GM19193 (cell line): Measurements from ENCODE around the gene MICALL2.

ENCODE experiments used
- POLR2A ChIP-seq: IDR thresholded peaks from 4 replicates; pipeline ENCODE4 v1.6.1; 2011; ENCODE audit not compliant: insufficient read depth, insufficient read length; ENCODE audit errors: extremely low read depth

MICALL2 gene

DNA sequence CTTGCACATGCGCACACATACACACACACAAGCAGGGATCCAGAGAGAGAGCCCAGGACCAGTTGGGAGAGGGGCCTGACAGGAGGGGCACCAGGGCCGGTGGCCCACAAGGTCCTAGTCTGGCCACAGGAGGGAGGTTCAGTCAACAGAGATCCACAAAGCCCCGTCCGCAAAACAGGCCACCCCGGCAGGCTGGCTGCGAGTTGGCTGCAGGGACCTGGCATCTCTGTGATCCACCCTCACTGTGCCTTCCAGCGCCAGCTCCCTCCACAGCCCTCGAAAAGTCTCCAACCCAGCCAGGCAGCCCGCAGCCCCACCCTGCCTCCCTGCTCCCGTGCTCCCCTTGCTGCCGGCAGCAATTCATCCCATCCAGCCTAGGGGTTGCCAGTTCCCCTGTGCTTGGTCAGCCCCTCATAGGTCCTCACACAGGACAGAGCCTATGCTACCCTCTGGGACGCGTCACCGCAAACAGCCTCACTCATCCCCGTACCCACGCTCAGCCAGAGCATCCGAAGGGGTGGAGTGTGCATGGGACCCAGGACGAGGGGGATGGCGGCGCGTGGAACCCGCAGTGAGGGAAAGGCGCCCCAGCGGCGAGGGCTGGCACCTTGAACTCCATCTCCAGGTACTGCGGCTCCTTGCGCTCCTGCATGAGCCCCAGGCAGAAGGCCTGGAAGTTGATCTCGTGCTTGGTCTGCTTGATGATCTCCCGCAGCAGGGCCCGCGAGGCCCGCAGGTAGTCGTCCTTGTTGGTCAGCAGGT lies 37.4 kb upstream of the MICALL2 start:
- TF ChIP-seq POLR2A, result peak; percentile 17

DNA sequence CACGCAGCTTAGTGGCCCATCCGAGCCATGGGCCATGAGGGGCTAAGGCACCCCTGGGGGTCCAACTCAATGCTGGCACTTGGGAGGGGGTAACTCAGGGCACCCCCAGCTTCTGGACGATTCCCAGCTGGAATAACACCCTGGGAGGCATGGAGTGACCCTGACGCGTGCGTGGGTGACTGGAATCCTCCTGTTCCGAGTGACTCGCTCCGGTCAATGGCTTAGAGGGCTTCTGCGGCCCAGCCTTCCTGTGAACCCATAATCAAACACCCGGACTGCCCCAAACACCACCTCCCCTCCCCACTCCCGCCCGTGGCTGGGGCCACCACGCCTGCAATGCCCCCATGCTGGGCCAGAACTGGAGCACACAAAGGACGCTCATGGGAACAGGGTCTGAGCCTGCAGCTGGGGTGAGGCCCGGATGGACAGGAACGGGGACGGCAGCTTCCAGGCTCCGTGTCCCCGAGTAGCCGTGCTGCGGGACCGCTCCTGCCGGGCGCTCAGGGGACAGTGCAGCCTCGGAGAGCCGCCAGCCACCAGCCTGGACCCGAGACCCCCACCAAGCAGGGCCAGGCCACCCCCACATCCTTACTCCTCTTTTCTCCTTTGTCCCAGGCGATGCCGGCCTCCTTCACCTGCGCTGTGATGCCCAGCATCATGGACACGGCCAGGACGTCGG lies 36.4 kb upstream of the MICALL2 start:
- TF ChIP-seq POLR2A, result no peak

DNA sequence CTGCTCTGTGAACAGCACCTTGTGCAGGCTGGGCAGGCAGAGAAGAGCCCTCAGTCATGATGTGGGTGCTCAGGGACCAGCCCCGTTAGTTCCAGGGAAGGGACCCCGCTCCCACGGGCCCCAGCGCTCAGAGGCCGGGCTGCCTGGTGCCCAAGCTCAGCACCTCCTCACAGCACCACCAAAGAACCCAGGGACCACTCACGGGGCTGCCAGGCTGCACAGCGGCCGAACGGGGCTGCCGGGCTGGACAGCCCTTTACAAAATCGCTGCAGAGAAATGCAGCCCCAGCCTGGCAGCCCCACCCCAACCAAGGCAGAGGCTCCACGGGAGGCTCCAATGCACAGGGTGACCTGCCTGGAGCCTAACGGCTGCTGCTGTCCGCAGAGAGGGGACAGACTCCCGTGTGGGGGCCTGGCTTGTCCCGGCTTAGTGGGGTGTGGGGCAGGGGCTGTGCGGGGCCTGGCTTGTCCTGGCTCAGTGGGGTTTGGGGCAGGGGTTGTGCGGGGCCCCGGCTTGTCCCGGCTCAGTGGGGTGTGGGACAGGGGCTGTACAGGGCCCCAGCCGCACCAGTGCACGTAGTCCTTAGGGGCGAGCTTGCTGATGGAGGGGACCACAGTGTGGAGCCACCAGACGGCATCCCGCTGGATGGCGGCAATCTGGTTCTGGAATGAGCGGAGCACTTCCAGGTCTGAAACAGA lies 35.7 kb upstream of the MICALL2 start:
- no peak for TF ChIP-seq POLR2A

DNA sequence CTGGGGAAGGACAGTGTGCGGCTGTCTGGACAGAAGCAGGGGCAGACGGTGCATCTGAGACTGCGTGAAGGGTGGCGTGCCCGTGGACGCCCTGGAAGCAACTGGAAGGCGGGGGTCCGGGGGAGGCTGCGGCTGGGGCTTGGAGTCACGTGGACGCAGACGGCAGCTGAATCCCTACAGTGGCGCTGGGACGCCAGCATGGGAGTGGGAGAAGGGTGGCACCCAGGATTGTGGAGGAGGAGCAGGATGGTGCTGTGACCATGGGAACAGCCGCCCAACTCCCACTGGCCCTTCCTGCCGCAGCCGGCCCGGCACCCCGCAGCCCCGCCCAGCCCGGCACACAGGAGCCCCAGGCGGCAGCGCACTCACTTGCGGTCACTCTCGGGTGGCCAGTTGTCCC lies 35.2 kb upstream of the MICALL2 start:
- no peak for TF ChIP-seq POLR2A

DNA sequence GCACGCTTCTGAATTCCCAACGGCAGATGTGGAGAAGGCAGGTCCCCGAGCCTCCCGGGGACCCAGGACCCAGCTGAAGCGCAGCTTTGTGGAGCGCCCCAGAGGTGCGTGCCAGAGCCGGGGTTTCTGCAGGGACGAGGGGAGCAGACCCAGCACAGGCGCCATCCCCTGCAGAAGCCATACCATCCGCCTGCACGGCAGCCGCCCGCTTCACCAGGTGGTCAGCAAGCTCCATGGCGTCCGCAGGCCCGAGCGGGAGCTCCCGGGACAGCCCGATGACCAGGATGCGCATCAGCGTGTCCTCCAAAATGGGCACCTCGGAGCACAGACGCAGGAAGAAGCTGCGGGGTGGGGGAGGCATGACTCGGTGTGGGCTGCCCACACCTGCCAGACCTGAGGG lies 34.3 kb upstream of the MICALL2 start:
- TF ChIP-seq POLR2A, result no peak

DNA sequence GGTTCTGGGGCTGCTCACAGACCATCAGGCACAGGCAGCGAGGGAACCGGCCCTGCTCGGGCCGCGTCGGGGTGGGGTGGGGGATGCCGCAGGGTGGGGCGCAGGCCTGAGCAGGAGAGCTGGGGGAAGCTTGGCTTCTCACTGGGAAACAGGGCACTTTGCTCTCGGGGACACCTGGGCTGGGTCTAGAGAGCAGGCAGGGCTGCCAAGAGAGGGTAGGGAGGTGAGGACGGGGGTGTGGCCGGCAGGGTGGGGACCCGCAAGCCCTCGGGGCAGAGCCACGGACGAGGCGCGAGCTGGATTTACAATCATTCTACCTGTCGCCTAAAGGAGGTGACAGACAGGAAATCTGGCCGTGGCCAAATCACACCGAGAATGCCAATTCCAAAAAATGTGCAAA lies 33.9 kb upstream of the MICALL2 start:
- no peak for TF ChIP-seq POLR2A

DNA sequence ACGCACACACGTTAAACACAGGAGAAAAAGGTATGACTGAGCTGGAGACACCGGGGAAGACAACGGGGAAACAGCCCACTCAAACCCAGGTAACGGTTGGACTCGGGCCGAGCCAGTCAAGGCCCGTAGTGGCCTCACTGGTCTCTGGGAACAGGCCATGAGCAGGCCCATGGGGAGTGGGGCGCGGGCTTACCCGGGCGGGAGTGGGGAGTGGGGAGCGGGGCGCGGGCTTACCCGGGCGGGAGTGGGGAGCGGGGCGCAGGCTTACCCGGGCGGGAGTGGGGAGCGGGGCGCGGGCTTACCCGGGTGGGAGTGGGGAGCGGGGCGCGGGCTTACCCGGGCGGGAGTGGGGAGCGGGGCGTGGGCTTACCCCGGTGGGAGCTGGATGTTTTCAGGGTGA lies 33.4 kb upstream of the MICALL2 start:
- TF ChIP-seq POLR2A, result no peak

DNA sequence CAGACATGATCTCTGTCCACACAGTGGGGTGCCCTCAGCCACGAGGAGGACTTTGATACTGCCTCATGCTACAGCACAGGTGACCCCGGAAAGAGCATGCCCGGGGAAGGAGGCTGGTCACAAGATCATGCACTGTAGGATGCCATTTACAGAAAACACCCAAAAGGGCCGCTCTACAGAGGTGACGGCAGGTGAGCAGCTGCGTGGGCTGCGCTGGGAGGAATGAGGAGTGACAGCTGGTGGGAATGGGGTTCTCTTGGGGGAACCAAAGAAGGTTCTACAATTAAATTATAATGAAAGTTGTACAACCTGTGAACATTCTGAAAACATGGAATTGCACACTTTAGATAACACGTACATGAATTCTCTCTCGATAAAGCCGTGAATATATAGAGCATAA lies 33.0 kb upstream of the MICALL2 start:
- TF ChIP-seq POLR2A, result no peak

DNA sequence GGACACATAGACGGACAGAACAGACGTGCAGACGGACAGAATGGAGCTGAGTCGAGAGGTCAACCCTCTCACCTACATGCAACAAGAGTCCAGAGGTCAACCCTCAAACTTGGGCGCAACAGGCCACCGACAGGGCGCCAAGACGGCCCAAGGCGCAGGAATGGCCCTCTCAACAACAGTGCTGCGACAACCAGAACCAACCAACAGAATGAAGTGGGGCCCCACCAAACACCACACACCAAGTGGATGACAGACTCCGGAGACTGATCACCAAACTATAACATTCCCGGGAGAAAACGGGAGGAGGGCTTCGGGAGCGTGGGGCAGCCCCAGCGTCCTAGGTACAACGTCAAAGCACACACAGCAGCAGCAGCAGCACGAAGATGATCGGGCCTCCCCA lies 31.6 kb upstream of the MICALL2 start:
- TF ChIP-seq POLR2A, result no peak

DNA sequence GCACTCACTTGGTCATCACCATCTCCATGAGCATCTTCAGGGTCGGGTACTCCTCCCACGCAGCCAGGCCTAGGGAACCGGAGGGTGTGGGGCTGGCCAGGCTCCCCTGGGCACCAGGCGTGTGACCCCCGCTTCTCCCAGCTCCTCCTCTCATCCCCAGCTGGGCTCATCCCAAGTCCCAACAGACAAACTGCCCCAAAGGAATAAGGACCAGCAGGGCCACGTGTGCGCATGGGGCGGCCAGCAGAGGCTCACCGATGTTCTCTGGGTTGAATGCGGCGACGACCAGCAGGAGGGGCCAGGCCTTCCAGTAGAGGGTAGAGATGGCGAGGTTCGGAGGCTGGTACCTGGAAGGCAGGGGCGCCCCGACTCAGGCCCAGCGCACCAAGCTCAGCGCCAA lies 30.1 kb upstream of the MICALL2 start:
- no peak for TF ChIP-seq POLR2A

DNA sequence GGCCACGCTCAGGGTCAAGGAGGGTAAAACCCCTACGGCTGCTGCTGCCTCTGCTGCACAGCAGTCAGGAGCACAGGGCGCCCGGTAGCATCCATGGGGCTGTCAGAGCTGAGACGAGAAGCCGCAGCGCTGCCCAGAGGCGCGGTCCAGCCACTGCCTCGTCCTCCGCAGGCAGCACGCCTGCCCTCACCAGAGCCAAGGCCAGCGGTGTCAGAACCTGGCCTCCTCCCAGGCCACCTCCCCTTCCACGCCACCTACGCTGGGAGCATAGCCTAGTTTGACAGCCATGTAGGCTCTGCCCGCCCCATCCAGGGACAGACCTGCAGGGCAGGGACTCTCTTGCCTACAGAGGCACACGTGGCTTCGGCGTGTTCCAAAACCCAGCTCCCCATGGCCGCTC lies 28.7 kb upstream of the MICALL2 start:
- no peak for TF ChIP-seq POLR2A

DNA sequence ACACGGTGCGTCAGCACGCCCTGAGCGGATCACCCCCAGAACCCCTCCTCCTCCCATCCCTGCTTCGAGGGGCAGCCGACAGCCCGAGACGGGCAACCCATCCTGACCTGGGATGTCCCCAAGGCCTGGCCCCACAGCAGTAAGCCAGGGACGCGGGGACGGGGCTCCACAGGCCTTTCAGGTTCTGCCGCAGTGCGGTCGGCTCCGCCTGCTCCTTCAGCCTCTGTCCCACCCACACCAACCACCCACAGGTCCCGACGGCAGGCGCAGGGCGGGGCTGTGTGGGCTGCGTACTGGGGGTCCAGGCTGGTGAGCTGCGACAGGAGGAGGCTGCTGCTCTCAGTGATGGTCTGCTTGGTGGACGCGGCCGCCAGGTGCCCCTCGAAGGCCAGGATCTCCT lies 28.2 kb upstream of the MICALL2 start:
- no peak for TF ChIP-seq POLR2A

DNA sequence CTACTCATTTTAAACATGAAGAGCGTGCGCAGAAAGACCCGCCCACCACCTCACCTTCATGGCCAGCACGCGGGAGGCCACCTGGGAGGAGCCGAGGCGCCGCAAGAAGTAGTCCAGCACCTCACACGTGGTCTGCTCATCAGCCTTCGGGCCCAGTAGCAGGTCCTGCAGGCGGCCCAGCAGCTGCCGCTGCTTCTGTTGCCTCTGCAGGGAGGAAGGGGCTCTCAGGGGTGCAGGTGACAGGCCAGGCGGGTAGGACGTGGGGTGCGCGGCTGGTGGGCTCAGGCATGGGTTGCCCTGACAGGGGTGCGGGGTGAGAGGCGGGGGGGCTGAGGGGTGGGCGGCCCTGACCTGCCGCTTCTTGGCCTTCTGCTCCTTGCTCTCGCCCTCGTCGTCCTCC lies 27.3 kb upstream of the MICALL2 start:
- no peak for TF ChIP-seq POLR2A

DNA sequence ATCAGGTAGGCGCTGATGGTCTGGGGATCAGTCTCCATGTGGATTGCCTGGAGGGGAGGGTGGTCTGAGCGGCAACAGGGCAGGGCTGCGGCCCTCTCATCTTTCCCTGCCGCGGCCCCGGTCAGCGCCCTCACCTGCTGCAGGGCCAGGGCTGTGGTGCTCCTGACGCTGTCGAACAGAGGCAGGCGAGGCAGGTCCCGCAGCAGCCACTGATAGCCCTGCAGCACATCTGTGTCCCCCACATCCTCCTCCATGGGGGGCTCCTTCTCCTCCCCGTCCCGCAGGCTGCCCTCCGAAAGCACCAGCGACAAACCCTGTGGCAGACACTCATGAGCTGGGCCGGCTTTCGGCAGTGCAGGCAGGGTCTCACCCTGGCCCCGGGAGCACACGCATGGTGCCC lies 25.9 kb upstream of the MICALL2 start:
- no peak for TF ChIP-seq POLR2A

DNA sequence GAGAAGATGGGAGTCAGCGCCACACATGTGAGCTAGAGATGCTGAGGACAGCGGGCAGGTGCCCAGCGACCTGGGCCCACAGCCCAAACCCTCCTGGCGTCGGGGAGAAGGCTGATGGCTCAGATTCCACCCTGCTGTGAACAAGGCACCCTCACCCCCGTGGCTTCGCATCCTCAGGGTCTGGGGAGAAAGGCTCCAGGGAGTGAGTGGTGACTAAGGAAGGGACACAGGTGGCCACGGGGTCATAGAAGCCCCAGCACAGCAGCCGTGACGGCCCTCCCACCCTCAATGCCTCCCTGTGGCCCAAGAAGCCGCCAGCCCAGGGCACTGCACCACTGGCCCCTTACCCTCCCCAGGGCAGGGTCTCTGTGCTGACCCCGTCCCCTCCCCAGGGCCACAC lies 25.3 kb upstream of the MICALL2 start:
- TF ChIP-seq POLR2A, result no peak
